ENCODE data around the gene IGFLR1.
"Not testable (repeated sequence)": the region's sequence is repeated elsewhere in the genome, so short reads cannot be mapped to it uniquely, and the experiment has no call there.

The IGFLR1 gene

GRCh38 chr19:35739275-35740107, 2.8 kb downstream of the IGFLR1 start:
- no peak for DNase-seq

- no peak for DNase-seq
Observed at GRCh38 chr19:35738887-35739229, 3.4 kb downstream of the IGFLR1 start.

GRCh38 chr19:35738021-35738886, 4.0 kb downstream of the IGFLR1 start:
- no peak for DNase-seq

GRCh38 chr19:35736913-35737886, 5.1 kb downstream of the IGFLR1 start:
- DNase-seq = no peak

GRCh38 chr19:35734889-35735288, 7.4 kb downstream of the IGFLR1 start:
- no peak for DNase-seq

GRCh38 chr19:35734273-35734672, 8.0 kb downstream of the IGFLR1 start:
- no peak for DNase-seq

- no peak for DNase-seq
Observed at GRCh38 chr19:35733180-35734125, 8.8 kb downstream of the IGFLR1 start.

- DNase-seq = no peak
Observed at GRCh38 chr19:35732540-35733179, 9.6 kb downstream of the IGFLR1 start.

- DNase-seq = no peak
Observed at GRCh38 chr19:35731779-35732405, 10.4 kb downstream of the IGFLR1 start.

- DNase-seq = no peak
Observed at GRCh38 chr19:35731353-35731752, 10.9 kb downstream of the IGFLR1 start.

- DNase-seq = no peak
Observed at GRCh38 chr19:35730326-35730725, 11.9 kb downstream of the IGFLR1 start.

GRCh38 chr19:35729763-35730162, 12.5 kb downstream of the IGFLR1 start:
- no peak for DNase-seq

GRCh38 chr19:35729021-35729420, 13.2 kb downstream of the IGFLR1 start:
- DNase-seq = no peak

- no peak for DNase-seq
Observed at GRCh38 chr19:35727956-35728706, 14.1 kb downstream of the IGFLR1 start.

GRCh38 chr19:35727053-35727955, 14.9 kb downstream of the IGFLR1 start:
- no peak for DNase-seq

- no peak for DNase-seq
Observed at GRCh38 chr19:35725216-35725861, 16.9 kb downstream of the IGFLR1 start.

- DNase-seq = no peak
Observed at GRCh38 chr19:35724560-35724959, 17.7 kb downstream of the IGFLR1 start.

- DNase-seq = not testable (repeated sequence)
Observed at GRCh38 chr19:35724132-35724531, 18.1 kb downstream of the IGFLR1 start.

Data from NCI-H1105 (cell line).